Tibial nerve (tissue), 4 donors: Measurements from ENCODE around the gene SNTB2.

ENCODE experiments used
- CTCF ChIP-seq, 5 experiments: fragments of 200-600 bp in 3 of 5; fragments of 450-650 bp in 2 of 5; sonication (generic) in 3 of 5; IDR thresholded peaks; one replicate each; pipeline ENCODE4 v1.5.1; 2016 to 2019; ENCODE audit warnings: antibody characterized with exemption in 5 of 5, mild to moderate bottlenecking in 3 of 5, moderate library complexity in 2 of 5
- EP300 ChIP-seq, 2 donors: sonication (generic); formaldehyde crosslinking; IDR thresholded peaks; one replicate each; pipeline ENCODE4 v1.6.1; 2017; ENCODE audit warnings: antibody characterized with exemption in 2 of 2, mild to moderate bottlenecking in 1 of 2
- POLR2A ChIP-seq, 2 donors: fragments of 450-650 bp; IDR thresholded peaks; one replicate each; pipeline ENCODE4 v1.6.1; 2017; ENCODE audit warnings: antibody characterized with exemption in 2 of 2, mild to moderate bottlenecking in 2 of 2, moderate library complexity in 2 of 2

- no peak for TF ChIP-seq CTCF (IDR thresholded peaks at IDR 0.05)
- TF ChIP-seq POLR2A (IDR thresholded peaks at IDR 0.05): no peak
- no peak for TF ChIP-seq EP300 (IDR thresholded peaks at IDR 0.05)
These were observed 43.8 kb upstream of the SNTB2 start for GRCh38 chr16:69143116-69143515.
